SH-SY5Y (cell line): ENCODE data around the gene VSTM2L.

ENCODE experiments used
- GATA2 ChIP-seq: IDR thresholded peaks from 2 replicates; pipeline ENCODE4 v1.6.1; 2011; ENCODE audit warnings: mild to moderate bottlenecking, low read depth, low read length
- GATA3 ChIP-seq: IDR thresholded peaks from 2 replicates; pipeline ENCODE4 v1.6.1; 2011; ENCODE audit warnings: low read depth, mild to moderate bottlenecking, low read length, moderate library complexity

VSTM2L gene

DNA sequence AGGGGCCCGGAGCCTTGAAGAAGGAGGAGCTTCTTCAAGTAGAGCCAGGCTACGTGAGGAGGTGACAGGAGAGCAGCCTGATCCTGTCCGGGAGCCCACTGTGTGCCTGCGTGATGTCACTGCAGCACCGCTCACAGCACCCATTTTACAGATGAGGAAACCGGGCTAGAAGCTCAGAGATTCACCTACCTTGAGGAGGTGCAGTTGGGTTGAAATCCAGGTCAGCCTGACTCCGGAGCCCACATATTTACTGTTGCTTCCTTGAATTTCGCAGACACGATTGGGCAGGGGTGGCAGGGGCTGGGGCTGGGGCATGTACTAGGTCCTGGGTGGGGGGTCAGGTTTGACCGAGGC lies 12.5 kb downstream of the VSTM2L start:
- TF ChIP-seq GATA3 (no peak), GATA2 (no peak)

DNA sequence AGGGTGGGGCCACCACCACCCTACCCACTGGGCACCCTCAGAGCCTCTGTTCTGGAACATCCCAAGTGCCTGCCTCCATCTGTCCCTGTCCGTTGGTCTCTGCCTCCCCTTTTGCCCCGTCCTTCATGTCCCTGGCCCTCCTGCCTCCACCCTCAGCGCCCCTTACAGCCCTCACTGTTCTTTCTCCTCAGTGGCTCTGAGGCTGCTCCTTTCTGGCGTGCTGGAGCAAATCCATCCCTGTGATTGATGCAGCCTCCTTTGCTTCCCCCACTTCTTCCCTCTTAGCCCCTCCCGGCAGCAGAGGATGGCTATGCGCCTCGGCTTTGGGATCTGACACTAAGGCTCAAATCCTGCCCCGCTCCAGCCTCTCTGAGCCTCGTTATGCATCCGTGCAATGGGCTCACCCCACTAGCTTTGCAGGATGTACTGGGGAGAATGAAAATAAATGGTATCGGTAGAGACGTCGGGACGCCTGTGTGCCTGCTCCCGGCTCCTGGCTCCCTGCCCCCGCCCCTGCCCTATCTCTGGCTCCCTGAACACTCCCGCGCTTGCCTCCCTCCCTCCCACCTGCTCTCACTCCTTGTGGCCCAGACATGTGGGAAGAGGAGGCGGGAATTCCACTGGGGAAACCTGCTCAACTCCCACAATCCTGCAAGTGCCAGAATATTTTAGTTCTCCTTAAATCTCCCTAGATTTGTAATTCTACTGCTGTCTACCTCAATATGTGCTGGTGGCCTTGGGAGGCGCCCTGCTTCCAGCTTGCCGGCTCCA lies 13.1 kb downstream of the VSTM2L start:
- no peak for TF ChIP-seq GATA3
- 0 out of 2 replicates have a peak, but pooled peaks have one; percentile 31 for TF ChIP-seq GATA2

DNA sequence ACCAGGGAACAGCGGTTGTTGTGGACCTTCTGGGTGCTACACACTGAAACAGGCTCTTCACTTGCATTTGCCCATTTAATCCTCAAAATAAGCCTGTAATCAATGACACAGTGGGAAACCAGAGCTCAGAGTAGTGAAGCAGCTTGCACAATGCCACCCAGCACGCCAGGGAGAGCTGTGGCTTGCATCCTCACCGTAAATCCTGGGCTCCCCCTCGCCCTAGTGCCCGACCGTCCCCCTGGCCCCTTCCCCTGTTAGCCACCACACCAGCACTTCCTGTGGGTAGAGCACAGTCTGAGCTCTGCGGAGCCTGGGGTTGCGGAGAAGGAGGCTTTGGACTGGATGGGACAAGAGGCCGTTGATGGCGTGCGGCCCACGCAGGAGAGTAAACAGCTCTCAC lies 14.5 kb downstream of the VSTM2L start:
- TF ChIP-seq GATA2: no peak
- TF ChIP-seq GATA3: no peak

DNA sequence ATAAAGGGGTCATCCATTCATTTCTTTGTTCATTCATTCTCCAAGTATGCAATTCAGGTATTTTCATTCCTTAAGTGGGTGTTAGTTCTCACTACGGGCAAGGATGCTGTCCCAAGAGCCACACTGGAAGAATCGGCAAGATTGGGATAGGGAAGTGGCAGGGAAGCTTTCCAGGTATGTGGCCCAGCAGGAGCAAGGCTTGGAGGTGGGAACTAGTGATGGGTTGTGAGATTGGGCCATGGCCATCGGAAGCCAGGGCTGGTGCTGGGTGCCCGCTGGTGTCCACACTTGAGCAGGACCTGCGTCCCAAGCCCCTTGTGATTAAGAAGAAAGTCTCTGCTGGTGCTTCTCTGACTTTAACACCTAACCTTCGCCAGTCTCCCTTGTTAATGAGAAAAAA lies 15.1 kb downstream of the VSTM2L start:
- TF ChIP-seq GATA2 (no peak), GATA3 (no peak)

DNA sequence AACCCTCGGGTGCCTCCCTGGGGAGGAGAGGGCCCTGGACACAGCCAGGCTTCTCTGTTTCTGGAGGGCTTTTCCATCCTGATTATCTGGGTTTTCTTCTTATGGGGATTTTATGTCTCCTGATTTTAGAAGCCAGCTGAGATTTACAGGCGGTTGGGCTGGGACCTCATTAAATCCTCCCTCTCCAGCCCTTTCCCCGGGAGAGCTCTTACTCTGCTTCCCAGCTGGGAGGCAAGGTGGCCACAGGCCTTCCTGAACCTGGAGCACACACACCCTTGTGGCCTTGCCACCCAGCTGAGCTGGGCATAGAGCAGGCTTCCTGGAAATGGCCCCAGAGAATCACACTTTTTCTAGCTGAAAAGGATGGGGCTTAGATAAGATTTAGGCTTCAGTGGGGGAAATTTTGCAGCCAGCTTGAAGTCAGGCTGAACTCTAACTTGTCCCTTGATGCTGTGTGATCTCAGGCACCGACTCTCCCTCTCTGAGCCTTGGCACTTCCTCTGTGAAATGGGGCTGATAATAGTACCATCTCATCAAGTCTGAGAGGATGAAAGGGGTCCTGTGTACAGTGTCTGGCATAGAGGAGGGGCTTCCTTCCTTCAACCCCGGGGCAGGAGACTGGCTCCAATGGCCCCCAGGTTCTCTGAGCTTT lies 16.6 kb downstream of the VSTM2L start:
- TF ChIP-seq GATA2: no peak
- no peak for TF ChIP-seq GATA3

DNA sequence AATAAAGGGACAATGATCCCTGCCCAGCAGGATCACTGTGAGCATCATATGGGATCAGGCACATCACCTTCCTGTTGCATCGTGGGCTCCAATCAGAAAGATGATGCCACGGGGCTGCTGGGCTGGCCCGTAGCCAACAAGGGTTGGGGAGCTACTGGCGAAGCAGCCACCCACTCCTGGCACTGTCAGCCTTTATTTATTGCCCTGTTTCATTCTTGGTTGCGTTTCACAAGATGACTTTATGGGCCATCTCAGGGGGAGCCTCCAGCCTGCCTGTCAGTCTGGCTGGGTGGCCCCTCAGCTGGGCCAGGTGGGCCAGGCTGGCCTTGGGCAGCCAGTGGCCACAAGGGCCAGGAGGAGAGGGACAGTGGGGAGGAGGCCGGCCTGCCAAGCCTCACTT lies 17.3 kb downstream of the VSTM2L start:
- TF ChIP-seq GATA2 (no peak), GATA3 (no peak)

DNA sequence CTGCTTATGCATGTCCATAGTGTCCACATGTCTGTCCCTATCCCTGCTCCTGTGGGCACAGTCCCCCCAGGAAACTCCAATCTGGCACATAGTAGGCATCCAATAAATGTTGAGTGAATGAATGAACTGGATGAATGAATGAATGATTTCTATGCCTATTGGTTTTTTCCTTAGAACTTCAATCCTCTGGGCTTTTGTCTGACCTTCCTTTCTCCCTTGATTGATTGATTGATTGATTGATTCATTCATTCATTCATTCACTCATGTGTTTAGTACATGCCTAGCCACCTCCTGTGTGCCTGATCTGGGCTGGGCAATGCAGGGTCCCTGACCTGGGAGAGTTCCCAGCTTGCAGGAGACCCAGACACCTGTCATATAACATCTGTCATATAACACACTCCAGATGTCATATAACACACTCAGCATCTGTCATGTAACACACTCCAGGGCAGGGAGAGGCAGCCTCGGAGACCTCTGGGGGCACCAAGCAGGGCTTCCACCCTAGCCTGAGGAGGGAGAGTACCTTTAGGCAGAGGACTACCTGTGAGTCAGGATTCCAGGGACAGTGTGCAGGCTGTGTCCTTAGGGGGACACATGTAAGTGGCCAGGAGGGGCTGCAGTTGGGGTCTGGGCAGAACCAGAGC lies 17.9 kb downstream of the VSTM2L start:
- TF ChIP-seq GATA2 (no peak), GATA3 (no peak)

DNA sequence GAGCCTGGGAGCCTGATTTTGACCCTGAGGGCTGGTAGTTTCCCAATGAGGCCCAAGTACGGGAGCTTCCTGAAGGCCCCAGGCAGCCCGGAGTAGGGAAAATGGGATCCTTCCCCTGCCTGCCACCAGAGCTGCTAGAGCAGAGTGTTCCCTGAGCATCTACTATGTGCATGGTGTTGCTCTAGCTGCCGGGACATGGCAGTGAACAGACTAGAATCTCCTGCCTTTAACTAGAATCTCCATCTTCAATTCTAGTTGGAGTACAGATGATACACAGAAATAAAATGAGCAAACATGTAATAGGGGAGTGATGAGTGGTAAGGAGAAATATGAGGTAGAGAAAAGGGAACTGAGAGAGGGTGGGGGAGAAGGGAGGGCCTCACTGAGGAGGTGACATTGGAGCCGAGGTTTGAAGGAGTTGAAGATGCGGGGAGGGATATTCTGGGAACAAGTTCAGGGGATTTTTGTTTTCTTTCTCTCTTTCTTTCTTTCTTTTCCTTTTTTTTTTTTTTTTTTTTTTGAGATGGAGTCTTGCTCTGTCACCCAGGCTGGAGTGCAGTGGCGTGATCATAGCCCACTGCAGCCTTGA lies 18.5 kb downstream of the VSTM2L start:
- TF ChIP-seq GATA2 (no peak), GATA3 (no peak)

DNA sequence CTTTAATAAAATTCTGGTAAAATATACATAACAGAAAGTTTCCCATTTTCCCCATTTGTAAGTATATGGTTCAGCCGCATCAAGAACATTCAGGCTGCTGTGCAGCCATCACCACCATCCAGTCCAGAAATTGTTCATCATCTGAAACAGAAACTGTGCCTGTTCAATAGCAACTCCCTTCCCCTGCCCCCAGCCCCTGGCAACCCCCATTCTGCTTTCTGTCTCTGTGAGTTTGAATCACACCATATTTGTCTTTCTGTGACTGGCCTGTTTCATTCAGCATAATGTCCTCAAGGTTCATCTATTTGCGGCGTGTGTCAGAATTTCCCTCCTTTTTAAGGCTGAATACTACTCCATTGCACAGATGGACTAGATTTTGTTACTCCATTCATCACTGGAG lies 19.1 kb downstream of the VSTM2L start:
- TF ChIP-seq GATA3 (no peak), GATA2 (no peak)

DNA sequence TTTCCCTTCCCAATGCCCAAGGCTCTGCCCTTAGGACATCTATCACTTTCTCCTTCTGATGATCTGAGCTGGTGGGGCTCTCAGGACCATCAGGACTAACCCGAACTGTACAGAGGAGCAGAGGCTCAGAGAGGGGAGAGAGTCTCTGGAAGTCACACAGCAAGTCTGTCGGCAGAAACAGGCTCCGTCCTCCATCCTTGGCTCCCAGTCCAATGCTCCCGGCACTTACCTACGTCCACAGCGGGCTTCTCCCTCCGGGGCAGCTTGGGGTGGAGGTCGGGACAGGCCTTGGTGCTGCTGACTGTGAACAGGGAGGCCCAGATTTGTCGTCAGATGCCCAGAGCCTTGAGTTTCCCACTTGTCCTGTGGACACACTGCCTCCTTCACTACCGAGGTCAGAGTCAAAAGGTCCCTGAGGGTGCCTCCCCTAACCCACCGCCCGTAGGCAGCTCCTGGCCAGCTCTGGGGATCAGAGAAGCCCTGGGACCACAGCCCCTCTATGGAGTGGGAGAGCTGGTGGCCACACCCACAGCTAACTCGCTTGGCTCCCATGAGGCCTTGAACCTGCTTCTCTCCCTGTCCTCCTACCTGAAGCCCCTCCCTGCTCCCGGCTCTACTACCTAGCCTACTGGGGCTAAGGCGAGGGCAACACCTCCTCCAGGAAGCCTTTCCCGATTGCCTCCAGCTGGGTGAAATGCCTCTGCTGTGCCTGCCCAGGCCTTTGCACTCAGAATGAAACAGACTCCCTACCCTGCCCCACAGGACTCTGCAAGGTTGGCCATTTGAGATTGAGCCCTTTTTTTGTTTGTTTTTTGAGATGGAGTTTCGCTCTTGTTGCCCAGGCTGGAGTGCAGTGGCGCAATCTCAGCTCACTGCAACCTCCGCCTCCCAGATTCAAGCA lies 22.6 kb downstream of the VSTM2L start:
- TF ChIP-seq GATA2: no peak
- TF ChIP-seq GATA3: no peak

DNA sequence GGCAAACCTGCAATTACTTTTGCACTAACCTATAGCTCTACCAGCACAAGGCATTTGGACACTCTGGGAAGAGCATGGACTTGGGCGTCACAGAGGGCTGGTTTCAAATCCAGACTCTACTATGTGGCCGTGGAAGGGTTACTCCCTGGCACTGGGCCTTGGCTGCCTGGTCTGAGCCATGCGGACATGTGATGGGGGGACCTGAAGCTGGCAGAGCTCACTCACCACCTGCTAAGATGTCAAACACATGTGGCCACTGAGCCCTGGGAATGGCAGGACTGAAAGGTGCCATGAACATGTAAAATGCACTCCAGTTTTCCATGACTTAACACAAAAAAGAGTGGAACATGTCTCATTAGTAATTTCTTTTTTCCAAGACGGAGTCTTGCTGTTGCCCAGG lies 23.7 kb downstream of the VSTM2L start:
- TF ChIP-seq GATA2 (no peak), GATA3 (no peak)

DNA sequence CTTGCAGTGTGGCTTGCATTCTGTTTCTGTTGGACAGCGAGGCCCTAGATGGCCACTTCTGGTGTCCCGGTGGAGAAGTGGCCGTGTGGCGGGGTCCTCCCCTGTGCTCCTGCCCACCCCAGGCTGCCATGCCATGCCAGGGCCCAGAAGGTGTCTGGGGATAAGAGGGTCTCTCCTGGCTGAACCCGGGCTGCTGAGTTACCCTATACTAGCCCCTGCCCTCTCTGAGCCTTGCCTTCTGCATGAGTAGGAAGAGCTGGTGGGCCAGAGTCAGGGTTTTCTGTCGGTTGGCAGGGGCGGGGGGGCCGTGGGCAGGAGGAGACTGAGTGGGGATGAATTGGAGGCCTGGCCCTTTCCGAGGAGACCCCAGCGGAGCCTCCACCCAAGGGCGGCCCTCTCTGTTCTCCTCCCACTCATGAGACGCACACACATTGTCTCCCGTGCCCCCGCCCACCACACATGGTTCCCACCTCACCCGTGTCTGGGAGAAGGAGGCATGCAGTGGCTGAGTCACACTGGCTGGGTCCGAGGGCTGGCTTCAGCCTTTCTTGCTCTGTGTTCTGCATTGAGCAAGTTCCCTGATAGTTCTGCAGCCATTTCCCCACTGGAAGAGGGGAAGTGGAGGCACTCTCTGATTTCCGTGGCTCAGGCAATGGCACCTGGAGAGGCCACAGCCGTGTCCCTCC lies 24.6 kb downstream of the VSTM2L start:
- TF ChIP-seq GATA2 (no peak), GATA3 (no peak)
